Natural killer cell (primary cell): ENCODE measurements around the gene MYOM1. TPM values are rescaled to one million over a fixed set of nuclear protein-coding genes. Genes with fewer than 3 reads are reported as not detected.

Experiments
- ATAC-seq, 3 donors: fragments of 150-1000 bp in 2 of 3; fragments of 200-7000 bp in 1 of 3; cut with Tn5 transposase; 1 replicate in 1 of 3; 2 replicates in 2 of 3; pipeline ENCODE4 v1.10.0; 2021; ENCODE audit warnings: mild to moderate bottlenecking in 2 of 3, moderate library complexity in 2 of 3
- DNase-seq, 2 donors: peaks; one replicate each; pipeline versions ENCODE4 v3.0.0 to v3.0.0-alpha.2; 2013 to 2021; ENCODE audit warnings: mixed read lengths in 1 of 2
- H3K27ac ChIP-seq: one replicate; pipeline ENCODE4 v1.5.1; 2013; ENCODE audit warnings: mild to moderate bottlenecking, low read length
- H3K27me3 ChIP-seq: one replicate; pipeline ENCODE4 v1.6.1; 2013; ENCODE audit warnings: low read length; ENCODE audit not compliant: control insufficient read depth, insufficient read depth
- H3K36me3 ChIP-seq: one replicate; pipeline ENCODE4 v1.6.1; 2013; ENCODE audit warnings: low read length; ENCODE audit not compliant: control insufficient read depth, insufficient read depth
- H3K4me1 ChIP-seq: one replicate; pipeline ENCODE4 v1.6.1; 2013; ENCODE audit warnings: low read length; ENCODE audit not compliant: control insufficient read depth, insufficient read depth
- H3K4me3 ChIP-seq: one replicate; pipeline ENCODE4 v1.5.1; 2013; ENCODE audit warnings: low read length
- H3K9me3 ChIP-seq: one replicate; pipeline ENCODE4 v1.6.1; 2013; ENCODE audit warnings: low read length; ENCODE audit not compliant: control insufficient read depth, insufficient read depth
- H3K27ac Mint-ChIP-seq, 2 donors: one replicate each; pipeline ENCODE4 v1.8.0; 2022; ENCODE audit warnings: mild to moderate bottlenecking in 2 of 2, mixed read lengths in 2 of 2, moderate library complexity in 1 of 2
- H3K27me3 Mint-ChIP-seq, 2 donors: one replicate each; pipeline ENCODE4 v1.8.0; 2022; ENCODE audit warnings: low read depth in 2 of 2, mixed read lengths in 2 of 2
- H3K36me3 Mint-ChIP-seq: one replicate; pipeline ENCODE4 v1.8.0; 2022; ENCODE audit warnings: mixed read lengths
- H3K4me1 Mint-ChIP-seq, 2 donors: one replicate each; pipeline ENCODE4 v1.8.0; 2022; ENCODE audit warnings: mixed read lengths in 2 of 2
- H3K4me3 Mint-ChIP-seq: one replicate; pipeline ENCODE4 v1.8.0; 2022; ENCODE audit warnings: mild to moderate bottlenecking, moderate library complexity, mixed read lengths
- H3K9me3 Mint-ChIP-seq, 2 donors: one replicate each; pipeline ENCODE4 v1.8.0; 2022; ENCODE audit warnings: mixed read lengths in 2 of 2
- WGBS: methylation state at CpG from one replicate; pipeline ENCODE4 v1.1.7; 2013; ENCODE audit warnings: missing lambda C conversion rate; ENCODE audit not compliant: insufficient coverage; 5-methylcytosine and 5-hydroxymethylcytosine counted together
- intact Hi-C: fragments of 100-400 bp; cut with micrococcal nuclease; formaldehyde crosslinking; loops from one replicate; pipeline ENCODE4 v1.14.2; 2022
- total RNA-seq, 4 donors: library from RNA; stranded (reverse); fragments of 120-200 nt in 1 of 4; gene quantifications; one replicate each; pipeline versions ENCODE4 v1.2.3 to v1.2.4, GENCODE V29; 2013 to 2022
- TF ChIP-seq, protein P1 (sequence below): fragments of 200-600 bp; IDR thresholded peaks from one replicate; pipeline ENCODE4 v1.8.0; 2022; ENCODE audit warnings: antibody characterized with exemption

Gene MYOM1
- total RNA-seq, 3 donors from 2014 or later (not counting 1 experiment from before 2014, with no cell fraction given) = 1.7 to 5.8 (median 3.0) TPM

DNA sequence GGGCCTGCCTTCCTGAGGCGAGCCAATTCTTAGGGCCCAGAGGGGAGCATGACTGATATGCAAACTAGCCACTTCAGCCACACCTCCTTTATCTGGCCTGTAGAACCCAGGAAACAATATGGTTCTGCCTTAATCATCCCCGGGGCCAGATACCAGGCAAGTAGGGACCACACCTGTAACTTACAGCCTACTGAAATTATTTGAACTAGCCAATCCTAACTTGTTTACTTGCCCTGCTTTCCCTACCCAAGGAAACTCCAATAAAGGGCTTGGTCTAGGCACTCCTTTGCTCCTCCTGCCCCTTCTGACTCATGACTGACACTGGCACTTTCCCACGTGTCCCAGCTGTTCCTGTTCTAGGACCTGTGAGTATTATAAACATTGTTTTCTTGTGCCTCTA is 57.6 kb downstream of the MYOM1 start:
- Mint-ChIP-seq H3K4me1 (no peaks in the 10 kb centered on the region), H3K9me3 (no peaks in the 10 kb centered on the region), H3K36me3 (no peaks in the 10 kb centered on the region), H3K4me3 (no peak overlapping the region), H3K27me3 (no peaks in the 10 kb centered on the region), H3K27ac (no peak overlapping the region)
- TF ChIP-seq, protein P1, sequence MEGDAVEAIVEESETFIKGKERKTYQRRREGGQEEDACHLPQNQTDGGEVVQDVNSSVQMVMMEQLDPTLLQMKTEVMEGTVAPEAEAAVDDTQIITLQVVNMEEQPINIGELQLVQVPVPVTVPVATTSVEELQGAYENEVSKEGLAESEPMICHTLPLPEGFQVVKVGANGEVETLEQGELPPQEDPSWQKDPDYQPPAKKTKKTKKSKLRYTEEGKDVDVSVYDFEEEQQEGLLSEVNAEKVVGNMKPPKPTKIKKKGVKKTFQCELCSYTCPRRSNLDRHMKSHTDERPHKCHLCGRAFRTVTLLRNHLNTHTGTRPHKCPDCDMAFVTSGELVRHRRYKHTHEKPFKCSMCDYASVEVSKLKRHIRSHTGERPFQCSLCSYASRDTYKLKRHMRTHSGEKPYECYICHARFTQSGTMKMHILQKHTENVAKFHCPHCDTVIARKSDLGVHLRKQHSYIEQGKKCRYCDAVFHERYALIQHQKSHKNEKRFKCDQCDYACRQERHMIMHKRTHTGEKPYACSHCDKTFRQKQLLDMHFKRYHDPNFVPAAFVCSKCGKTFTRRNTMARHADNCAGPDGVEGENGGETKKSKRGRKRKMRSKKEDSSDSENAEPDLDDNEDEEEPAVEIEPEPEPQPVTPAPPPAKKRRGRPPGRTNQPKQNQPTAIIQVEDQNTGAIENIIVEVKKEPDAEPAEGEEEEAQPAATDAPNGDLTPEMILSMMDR = no peak
- no peaks in the 10 kb centered on the region for H3K27me3 ChIP-seq
- H3K4me3 ChIP-seq = no peak overlapping the region
- intact Hi-C loops = no loop called here
- no peaks in the 10 kb centered on the region for H3K4me1 ChIP-seq
- no peak for ATAC-seq
- DNase-seq = no peak
- H3K27ac ChIP-seq = no peak overlapping the region
- H3K36me3 ChIP-seq = no peaks in the 10 kb centered on the region
- H3K9me3 ChIP-seq = no peaks in the 10 kb centered on the region
- WGBS = 83% methylated on average over 3 of the region's 3 CpGs

DNA sequence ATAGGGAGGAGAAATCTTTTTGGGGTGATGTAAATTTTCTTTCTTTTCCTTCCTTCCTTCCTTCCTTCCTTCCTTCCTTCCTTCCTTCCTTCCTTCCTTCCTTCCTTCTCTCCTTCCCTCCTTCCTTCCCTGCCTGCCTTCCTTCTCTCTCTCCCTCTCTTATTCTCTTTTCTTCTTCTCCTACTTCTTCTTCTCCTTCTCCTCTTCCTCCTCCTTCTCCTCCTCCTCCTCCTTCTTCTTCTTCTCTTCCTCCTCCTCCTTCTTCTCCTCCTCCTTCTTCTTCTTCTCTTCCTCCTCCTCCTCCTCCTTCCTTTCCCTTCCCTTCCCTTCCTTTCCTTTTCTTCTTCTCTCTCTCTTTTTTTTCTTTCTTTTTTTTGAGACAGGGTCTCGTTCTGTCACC is 59.9 kb downstream of the MYOM1 start:
- H3K27me3 Mint-ChIP-seq = no peaks in the 10 kb centered on the region
- 94% methylated on average over 1 of the region's 1 CpG for WGBS
- DNase-seq = no peak
- H3K9me3 Mint-ChIP-seq = no peaks in the 10 kb centered on the region
- H3K27ac ChIP-seq = no peak overlapping the region
- TF ChIP-seq, protein P1 = no peak
- no peak for ATAC-seq
- H3K4me3 Mint-ChIP-seq = no peak overlapping the region
- H3K4me3 ChIP-seq = no peak overlapping the region
- H3K36me3 Mint-ChIP-seq = no peaks in the 10 kb centered on the region
- no peaks in the 10 kb centered on the region for H3K4me1 Mint-ChIP-seq
- intact Hi-C loops = no loop called here
- H3K36me3 ChIP-seq = no peaks in the 10 kb centered on the region
- H3K27me3 ChIP-seq = no peaks in the 10 kb centered on the region
- H3K4me1 ChIP-seq = no peaks in the 10 kb centered on the region
- H3K9me3 ChIP-seq = no peaks in the 10 kb centered on the region
- H3K27ac Mint-ChIP-seq = no peak overlapping the region

DNA sequence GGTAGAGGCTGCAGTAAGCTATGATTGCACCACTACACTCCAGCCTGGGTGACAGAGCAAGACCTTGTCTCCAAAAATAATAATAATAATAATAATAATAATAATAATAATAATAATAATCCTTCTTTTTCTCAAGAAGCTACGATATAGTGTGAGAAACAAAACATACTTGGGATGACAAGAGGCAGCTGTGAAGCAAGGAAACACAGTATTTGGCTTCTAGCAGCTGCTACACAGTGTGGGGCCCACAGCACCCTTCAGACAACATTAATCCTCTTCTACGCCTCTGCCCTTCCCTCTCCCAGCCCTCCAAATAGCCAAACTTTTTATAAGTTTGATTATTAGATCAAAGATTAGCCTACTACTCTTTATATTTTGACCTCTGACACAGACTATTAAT is 62.2 kb downstream of the MYOM1 start:
- TF ChIP-seq, protein P1 = no peak
- intact Hi-C loops = no loop called here
- DNase-seq = no peak
- Mint-ChIP-seq H3K4me1 (no peaks in the 10 kb centered on the region), H3K9me3 (no peaks in the 10 kb centered on the region), H3K27me3 (no peaks in the 10 kb centered on the region), H3K27ac (no peak overlapping the region), H3K4me3 (no peak overlapping the region), H3K36me3 (no peaks in the 10 kb centered on the region)
- Histone ChIP-seq H3K27me3 (no peaks in the 10 kb centered on the region), H3K9me3 (no peaks in the 10 kb centered on the region), H3K36me3 (no peaks in the 10 kb centered on the region), H3K4me1 (peaks cover 3% of the 10 kb centered on the region), H3K4me3 (no peak overlapping the region), H3K27ac (no peak overlapping the region)
- 100% methylated on average over 2 of the region's 2 CpGs for WGBS
- ATAC-seq = no peak

DNA sequence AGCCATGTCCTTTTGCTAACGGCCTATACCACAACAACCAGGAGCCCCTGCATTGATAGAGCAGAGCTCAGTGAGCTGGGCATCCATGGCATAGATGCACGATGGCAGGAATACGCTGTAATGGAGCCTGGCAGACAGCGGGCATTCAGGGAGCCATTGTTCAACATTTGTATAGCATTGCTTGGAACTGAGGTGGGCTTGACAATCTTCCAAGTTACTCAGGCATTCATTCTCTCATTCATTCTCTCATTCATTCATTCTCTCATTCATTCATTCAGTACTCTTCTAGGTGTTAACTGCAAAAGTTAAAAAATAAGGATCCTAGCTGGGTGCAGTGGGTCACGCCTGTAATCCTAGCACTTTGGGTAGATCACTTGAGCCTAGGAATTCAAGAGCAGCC is 62.7 kb downstream of the MYOM1 start:
- TF ChIP-seq, protein P1 = no peak
- H3K36me3 ChIP-seq = no peaks in the 10 kb centered on the region
- ATAC-seq (no peak), DNase-seq (no peak)
- H3K9me3 ChIP-seq = no peaks in the 10 kb centered on the region
- WGBS = 99% methylated on average over 5 of the region's 5 CpGs
- Mint-ChIP-seq H3K36me3 (no peaks in the 10 kb centered on the region), H3K27ac (no peak overlapping the region), H3K27me3 (no peaks in the 10 kb centered on the region), H3K4me1 (no peaks in the 10 kb centered on the region), H3K9me3 (no peaks in the 10 kb centered on the region), H3K4me3 (no peak overlapping the region)
- intact Hi-C loops = no loop called here
- no peak overlapping the region for H3K4me3 ChIP-seq
- no peaks in the 10 kb centered on the region for H3K27me3 ChIP-seq
- H3K27ac ChIP-seq = no peak overlapping the region
- H3K4me1 ChIP-seq = peaks cover 3% of the 10 kb centered on the region
